Sigmoid colon (tissue), 4 donors: ENCODE measurements around the gene ARHGDIA.

Source experiments
- EP300 ChIP-seq, 4 donors: sonication (generic); formaldehyde crosslinking; IDR thresholded peaks; one replicate each; pipeline ENCODE4 v1.6.1; 2017; ENCODE audit warnings: antibody characterized with exemption in 4 of 4
- TF ChIP-seq, protein P1 (sequence below), 4 experiments: fragments of 450-650 bp in 3 of 4; fragments of 200-600 bp in 1 of 4; IDR thresholded peaks; one replicate each; pipeline ENCODE4 v1.5.1; 2016 to 2019; ENCODE audit warnings: antibody characterized with exemption in 4 of 4, mild to moderate bottlenecking in 3 of 4, moderate library complexity in 2 of 4

- TF ChIP-seq, protein P1, sequence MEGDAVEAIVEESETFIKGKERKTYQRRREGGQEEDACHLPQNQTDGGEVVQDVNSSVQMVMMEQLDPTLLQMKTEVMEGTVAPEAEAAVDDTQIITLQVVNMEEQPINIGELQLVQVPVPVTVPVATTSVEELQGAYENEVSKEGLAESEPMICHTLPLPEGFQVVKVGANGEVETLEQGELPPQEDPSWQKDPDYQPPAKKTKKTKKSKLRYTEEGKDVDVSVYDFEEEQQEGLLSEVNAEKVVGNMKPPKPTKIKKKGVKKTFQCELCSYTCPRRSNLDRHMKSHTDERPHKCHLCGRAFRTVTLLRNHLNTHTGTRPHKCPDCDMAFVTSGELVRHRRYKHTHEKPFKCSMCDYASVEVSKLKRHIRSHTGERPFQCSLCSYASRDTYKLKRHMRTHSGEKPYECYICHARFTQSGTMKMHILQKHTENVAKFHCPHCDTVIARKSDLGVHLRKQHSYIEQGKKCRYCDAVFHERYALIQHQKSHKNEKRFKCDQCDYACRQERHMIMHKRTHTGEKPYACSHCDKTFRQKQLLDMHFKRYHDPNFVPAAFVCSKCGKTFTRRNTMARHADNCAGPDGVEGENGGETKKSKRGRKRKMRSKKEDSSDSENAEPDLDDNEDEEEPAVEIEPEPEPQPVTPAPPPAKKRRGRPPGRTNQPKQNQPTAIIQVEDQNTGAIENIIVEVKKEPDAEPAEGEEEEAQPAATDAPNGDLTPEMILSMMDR (IDR thresholded peaks at IDR 0.05) = no peak
- no peak for TF ChIP-seq EP300 (IDR thresholded peaks at IDR 0.05)
These were observed 28.8 kb downstream of the ARHGDIA start for GRCh38 chr17:81842378-81842724.
